HepG2 (cell line): ENCODE data around the gene ARHGAP33. TPM values are rescaled to one million over a fixed set of nuclear protein-coding genes. Genes with fewer than 3 reads are reported as not detected.

ENCODE experiments used
- ATF7-NPFF ChIP-seq: sonication (generic); formaldehyde crosslinking; IDR thresholded peaks from 2 replicates; pipeline ENCODE4 v1.8.1; 2023; ENCODE audit warnings: mild to moderate bottlenecking, low read depth, missing genetic modification reagents, moderate library complexity
- CEBPG ChIP-seq: IDR thresholded peaks from 2 replicates; pipeline ENCODE4 v1.6.1; 2016
- HNRNPLL ChIP-seq: fragments of 200-400 bp; formaldehyde crosslinking; IDR thresholded peaks from 2 replicates; pipeline ENCODE4 v1.6.1; 2017; ENCODE audit warnings: mild to moderate bottlenecking, low read depth, low read length; ENCODE audit not compliant: poor library complexity, severe bottlenecking
- KAT7 ChIP-seq: IDR thresholded peaks from 2 replicates; pipeline ENCODE4 v1.6.1; 2018; ENCODE audit warnings: borderline replicate concordance, missing compliant biosample characterization
- KLF12 ChIP-seq: sonication (generic); formaldehyde crosslinking; IDR thresholded peaks from 2 replicates; pipeline ENCODE4 v1.4.0; 2020; ENCODE audit warnings: missing genetic modification reagents, borderline replicate concordance
- LCORL ChIP-seq, 2 experiments: fragments of 450-650 bp in 1 of 2; sonication (generic) in 1 of 2; formaldehyde crosslinking in 1 of 2; IDR thresholded peaks; 2 replicates each; pipeline versions ENCODE4 v1.5.0 to v1.6.1; 2017 to 2020; ENCODE audit warnings: antibody characterized with exemption in 1 of 2, missing genetic modification reagents in 1 of 2
- SOX13 ChIP-seq, 3 experiments: fragments of 450-650 bp in 1 of 3; sonication (generic) in 1 of 3; formaldehyde crosslinking in 1 of 3; IDR thresholded peaks in 2 of 3; conservative IDR thresholded peaks in 1 of 3; 2 replicates each; pipeline versions ENCODE4 v1.5.0 to v1.6.1; 2016 to 2020; ENCODE audit warnings: antibody characterized with exemption in 1 of 3, mild to moderate bottlenecking in 1 of 3, missing compliant biosample characterization in 1 of 3, missing genetic modification reagents in 1 of 3, moderate library complexity in 1 of 3
- TBP ChIP-seq: sonication (generic); formaldehyde crosslinking; IDR thresholded peaks from 2 replicates; pipeline ENCODE4 v1.5.0; 2020; ENCODE audit warnings: missing genetic modification reagents
- TCF7L2 ChIP-seq: IDR thresholded peaks from 2 replicates; pipeline ENCODE4 v1.6.1; 2011; ENCODE audit warnings: mild to moderate bottlenecking, low read depth, low read length, moderate library complexity
- ZEB1 ChIP-seq: IDR thresholded peaks from 2 replicates; pipeline ENCODE4 v1.6.1; 2012; ENCODE audit warnings: mild to moderate bottlenecking, low read depth, inconsistent platforms; ENCODE audit not compliant: insufficient replicate concordance
- ZNF121 ChIP-seq: sonication (generic); formaldehyde crosslinking; IDR thresholded peaks from 2 replicates; pipeline ENCODE4 v1.5.0; 2020; ENCODE audit warnings: mild to moderate bottlenecking, missing genetic modification reagents
- ZNF143 ChIP-seq: sonication (generic); formaldehyde crosslinking; IDR thresholded peaks from 2 replicates; pipeline ENCODE4 v1.4.0; 2020; ENCODE audit warnings: missing genetic modification reagents
- ZNF260 ChIP-seq: sonication (generic); formaldehyde crosslinking; IDR thresholded peaks from 2 replicates; pipeline ENCODE4 v1.4.0; 2020; ENCODE audit warnings: missing genetic modification reagents, low read depth, mild to moderate bottlenecking, borderline replicate concordance
- ZNF430 ChIP-seq: sonication (generic); formaldehyde crosslinking; IDR thresholded peaks from 2 replicates; pipeline ENCODE4 v1.9.0; 2021; ENCODE audit warnings: mild to moderate bottlenecking, missing genetic modification reagents
- ZNF737 ChIP-seq: sonication (generic); formaldehyde crosslinking; IDR thresholded peaks from 2 replicates; pipeline ENCODE4 v1.5.0; 2020; ENCODE audit warnings: missing genetic modification reagents, mild to moderate bottlenecking, borderline replicate concordance
- ZNF816 ChIP-seq: sonication (generic); formaldehyde crosslinking; IDR thresholded peaks from 2 replicates; pipeline ENCODE4 v1.8.0; 2022; ENCODE audit warnings: missing genetic modification reagents, mild to moderate bottlenecking, borderline replicate concordance
- polyA plus RNA-seq, 8 experiments: library from polyadenylated mRNA; depleted of rRNA in 3 of 8; stranded (reverse) in 7 of 8; unstranded in 1 of 8; fragments of >200 nt; fragmentation: Illumina TruSeq in 4 of 8; extraction: Trizol in 4 of 8; gene quantifications; 2 replicates each; pipeline versions ENCODE4 v1.2.1 to v1.2.3, GENCODE V29; 2011 to 2016; ENCODE audit warnings: low read depth in 4 of 8, missing spikeins in 1 of 8, mixed read lengths in 1 of 8; ENCODE audit not compliant: insufficient read depth in 1 of 8
- total RNA-seq, 5 experiments: library from RNA; depleted of rRNA; stranded (reverse); fragments of >200 nt; fragmentation: Illumina TruSeq; extraction: Trizol; gene quantifications; 2 replicates each; pipeline ENCODE4 v1.2.3, GENCODE V29; 2016; ENCODE audit warnings: low read depth in 1 of 5
- TF ChIP-seq, protein P1 (sequence below): fragments of 450-650 bp; IDR thresholded peaks from 2 replicates; pipeline ENCODE4 v1.6.1; 2017; ENCODE audit warnings: mild to moderate bottlenecking
- TF ChIP-seq, protein P2 (sequence below): IDR thresholded peaks from 2 replicates; pipeline ENCODE4 v1.6.1; 2016; ENCODE audit warnings: missing compliant biosample characterization, missing genetic modification reagents, borderline replicate concordance
- TF ChIP-seq, protein P3 (sequence below): sonication (generic); formaldehyde crosslinking; IDR thresholded peaks from 2 replicates; pipeline ENCODE4 v1.8.0; 2023; ENCODE audit warnings: mild to moderate bottlenecking, missing genetic modification reagents

The ARHGAP33 gene
- total and polyA plus RNA-seq, 2 of the 13 experiments (the other 11 are each of a cell fraction or from before 2014, with no cell fraction given): 1.3 to 2.7 TPM

- TF ChIP-seq, protein P1, sequence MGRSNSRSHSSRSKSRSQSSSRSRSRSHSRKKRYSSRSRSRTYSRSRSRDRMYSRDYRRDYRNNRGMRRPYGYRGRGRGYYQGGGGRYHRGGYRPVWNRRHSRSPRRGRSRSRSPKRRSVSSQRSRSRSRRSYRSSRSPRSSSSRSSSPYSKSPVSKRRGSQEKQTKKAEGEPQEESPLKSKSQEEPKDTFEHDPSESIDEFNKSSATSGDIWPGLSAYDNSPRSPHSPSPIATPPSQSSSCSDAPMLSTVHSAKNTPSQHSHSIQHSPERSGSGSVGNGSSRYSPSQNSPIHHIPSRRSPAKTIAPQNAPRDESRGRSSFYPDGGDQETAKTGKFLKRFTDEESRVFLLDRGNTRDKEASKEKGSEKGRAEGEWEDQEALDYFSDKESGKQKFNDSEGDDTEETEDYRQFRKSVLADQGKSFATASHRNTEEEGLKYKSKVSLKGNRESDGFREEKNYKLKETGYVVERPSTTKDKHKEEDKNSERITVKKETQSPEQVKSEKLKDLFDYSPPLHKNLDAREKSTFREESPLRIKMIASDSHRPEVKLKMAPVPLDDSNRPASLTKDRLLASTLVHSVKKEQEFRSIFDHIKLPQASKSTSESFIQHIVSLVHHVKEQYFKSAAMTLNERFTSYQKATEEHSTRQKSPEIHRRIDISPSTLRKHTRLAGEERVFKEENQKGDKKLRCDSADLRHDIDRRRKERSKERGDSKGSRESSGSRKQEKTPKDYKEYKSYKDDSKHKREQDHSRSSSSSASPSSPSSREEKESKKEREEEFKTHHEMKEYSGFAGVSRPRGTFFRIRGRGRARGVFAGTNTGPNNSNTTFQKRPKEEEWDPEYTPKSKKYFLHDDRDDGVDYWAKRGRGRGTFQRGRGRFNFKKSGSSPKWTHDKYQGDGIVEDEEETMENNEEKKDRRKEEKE: no peak
- TF ChIP-seq SOX13 (IDR thresholded peaks at IDR 0.05): no peak
- no peak for TF ChIP-seq SOX13 (CRISPR knock-in tag; conservative IDR thresholded peaks at IDR 0.05 in 1 of 2, IDR thresholded peaks at IDR 0.05 in 1 of 2)
- 0 out of 2 replicates have a peak, but pooled peaks have one; percentile 13 for TF ChIP-seq ZNF816 (CRISPR knock-in tag)
- TF ChIP-seq TBP (CRISPR knock-in tag): no peak
- TF ChIP-seq ATF7-NPFF (CRISPR knock-in tag): no peak
- TF ChIP-seq KAT7 (CRISPR knock-in tag): no peak
- TF ChIP-seq ZNF737 (CRISPR knock-in tag): no peak; the same call in 1 of the 2 replicates
- TF ChIP-seq, protein P2, sequence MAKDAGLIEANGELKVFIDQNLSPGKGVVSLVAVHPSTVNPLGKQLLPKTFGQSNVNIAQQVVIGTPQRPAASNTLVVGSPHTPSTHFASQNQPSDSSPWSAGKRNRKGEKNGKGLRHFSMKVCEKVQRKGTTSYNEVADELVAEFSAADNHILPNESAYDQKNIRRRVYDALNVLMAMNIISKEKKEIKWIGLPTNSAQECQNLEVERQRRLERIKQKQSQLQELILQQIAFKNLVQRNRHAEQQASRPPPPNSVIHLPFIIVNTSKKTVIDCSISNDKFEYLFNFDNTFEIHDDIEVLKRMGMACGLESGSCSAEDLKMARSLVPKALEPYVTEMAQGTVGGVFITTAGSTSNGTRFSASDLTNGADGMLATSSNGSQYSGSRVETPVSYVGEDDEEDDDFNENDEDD (CRISPR knock-in tag): no peak
- TF ChIP-seq TCF7L2: no peak
- TF ChIP-seq ZNF260 (CRISPR knock-in tag): no peak
- TF ChIP-seq, protein P3, sequence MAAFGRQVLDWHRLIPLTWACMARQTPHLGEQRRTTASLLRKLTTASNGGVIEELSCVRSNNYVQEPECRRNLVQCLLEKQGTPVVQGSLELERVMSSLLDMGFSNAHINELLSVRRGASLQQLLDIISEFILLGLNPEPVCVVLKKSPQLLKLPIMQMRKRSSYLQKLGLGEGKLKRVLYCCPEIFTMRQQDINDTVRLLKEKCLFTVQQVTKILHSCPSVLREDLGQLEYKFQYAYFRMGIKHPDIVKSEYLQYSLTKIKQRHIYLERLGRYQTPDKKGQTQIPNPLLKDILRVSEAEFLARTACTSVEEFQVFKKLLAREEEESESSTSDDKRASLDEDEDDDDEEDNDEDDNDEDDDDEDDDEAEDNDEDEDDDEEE: peak; percentile 10; the same call in 1 of the 2 replicates
- 0 out of 2 replicates have a peak, but pooled peaks have one; percentile 64 for TF ChIP-seq ZNF430
- no peak for TF ChIP-seq HNRNPLL
- TF ChIP-seq LCORL (IDR thresholded peaks at IDR 0.05): no peak
- TF ChIP-seq LCORL (CRISPR knock-in tag; IDR thresholded peaks at IDR 0.05): 0 out of 2 replicates have a peak, but pooled peaks have one; percentile 8
- TF ChIP-seq ZEB1: no peak
- peak; percentile 26; the same call in 1 of the 2 replicates for TF ChIP-seq ZNF121 (CRISPR knock-in tag)
- TF ChIP-seq ZNF143 (CRISPR knock-in tag): peak; percentile 9; the same call in 1 of the 2 replicates
- TF ChIP-seq KLF12 (CRISPR knock-in tag): 0 out of 2 replicates have a peak, but pooled peaks have one; percentile 52
- TF ChIP-seq CEBPG: no peak
Observed at GRCh38 chr19:35813043-35813890, 37.9 kb downstream of the ARHGAP33 start (continued).
